GM19351 (cell line): ENCODE data around the gene RBM20.
"Not testable (repeated sequence)": the region's sequence is repeated elsewhere in the genome, so short reads cannot be mapped to it uniquely, and the experiment has no call there.

ENCODE experiments used
- ATAC-seq: cut with Tn5 transposase; IDR thresholded peaks from one replicate; pipeline ENCODE4 v1.9.1; 2021; ENCODE audit warnings: mild to moderate bottlenecking, moderate library complexity; ENCODE audit not compliant: unreplicated experiment

The RBM20 gene

DNA sequence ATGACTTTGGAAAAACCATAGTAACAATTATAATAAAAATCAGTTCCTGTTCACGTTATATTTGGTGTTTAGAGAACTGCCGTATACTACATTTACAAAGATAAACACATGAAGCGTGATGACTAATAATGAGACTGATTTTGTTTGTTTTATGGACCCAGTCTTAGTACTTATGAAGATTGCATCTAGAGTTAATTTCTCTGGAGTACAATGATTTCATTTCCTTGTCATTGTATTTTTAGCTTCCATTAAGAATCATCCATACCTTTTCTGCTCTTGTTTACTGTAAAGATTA lies 2.9 kb downstream of the RBM20 start:
- ATAC-seq, result no peak

DNA sequence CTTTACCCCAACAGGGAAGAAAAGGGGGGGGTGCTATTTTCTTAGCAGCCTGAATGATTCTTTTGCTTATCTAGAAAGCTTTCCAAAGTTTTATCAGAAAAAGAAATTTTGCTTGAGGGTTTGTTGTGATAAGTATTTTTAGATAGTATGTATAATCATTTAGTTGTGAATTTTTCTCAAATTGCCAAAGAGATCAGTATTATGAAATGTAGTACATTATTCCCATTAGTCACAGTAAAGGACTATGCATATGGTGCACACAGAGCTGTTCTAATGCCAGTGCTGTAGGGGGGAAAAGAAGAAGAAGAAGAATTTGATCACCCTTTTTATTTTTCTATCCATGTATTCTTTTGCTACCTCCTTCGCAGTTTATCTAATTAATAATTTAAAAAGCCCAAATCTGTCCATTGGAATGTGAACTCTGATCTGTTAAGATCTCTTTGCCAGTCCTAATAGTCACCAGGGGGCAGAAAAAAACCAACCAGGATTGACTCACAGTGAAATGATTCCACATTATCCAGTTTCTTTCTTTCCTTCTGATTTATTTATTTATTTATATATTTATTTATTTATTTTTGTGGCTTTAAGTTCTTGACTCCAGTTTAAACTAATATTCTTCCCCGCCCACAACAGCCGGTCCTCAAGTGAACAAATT lies 4.7 kb downstream of the RBM20 start:
- no peak for ATAC-seq

DNA sequence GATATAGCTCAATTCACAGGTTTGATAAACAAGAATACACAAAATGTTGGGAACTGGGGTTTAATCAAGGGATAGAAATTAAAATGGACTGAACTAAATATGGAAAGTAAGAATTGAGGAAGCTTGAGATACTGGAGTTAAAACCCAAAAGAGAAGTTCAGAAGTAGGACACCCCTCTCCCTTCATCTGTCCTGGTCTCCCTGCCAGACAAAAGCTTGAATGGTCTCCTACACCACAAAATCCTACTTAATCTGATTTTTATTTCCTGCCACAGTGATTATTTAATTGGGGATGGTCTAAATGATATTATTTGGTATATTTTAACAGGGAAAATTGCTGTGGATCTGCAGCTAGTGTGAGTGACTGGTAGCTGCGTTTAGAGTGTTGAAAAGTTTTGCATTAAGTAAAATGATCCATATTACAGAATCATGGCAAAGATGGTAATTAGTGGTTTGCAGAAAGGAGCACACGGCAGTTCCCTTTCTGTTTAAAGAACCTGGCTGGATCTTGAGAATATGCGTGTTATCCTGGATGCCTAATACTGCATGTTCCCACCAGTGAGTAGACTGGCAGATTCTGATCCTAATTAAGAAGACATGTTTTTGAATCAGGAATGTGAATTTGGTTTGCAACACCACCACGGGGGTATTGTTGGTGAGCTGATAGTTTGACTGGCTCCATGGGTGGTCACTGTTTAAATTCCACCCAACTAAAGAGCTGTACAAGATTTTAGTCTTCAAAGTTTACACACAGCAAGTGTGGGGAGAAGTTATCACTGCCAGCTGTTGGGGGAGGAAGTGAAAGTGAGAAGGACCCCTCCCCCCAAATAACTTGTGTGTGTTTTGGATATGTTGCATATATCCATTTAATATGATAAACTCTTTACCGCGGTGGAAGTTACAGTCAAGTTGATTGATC lies 5.5 kb downstream of the RBM20 start:
- ATAC-seq, result no peak

DNA sequence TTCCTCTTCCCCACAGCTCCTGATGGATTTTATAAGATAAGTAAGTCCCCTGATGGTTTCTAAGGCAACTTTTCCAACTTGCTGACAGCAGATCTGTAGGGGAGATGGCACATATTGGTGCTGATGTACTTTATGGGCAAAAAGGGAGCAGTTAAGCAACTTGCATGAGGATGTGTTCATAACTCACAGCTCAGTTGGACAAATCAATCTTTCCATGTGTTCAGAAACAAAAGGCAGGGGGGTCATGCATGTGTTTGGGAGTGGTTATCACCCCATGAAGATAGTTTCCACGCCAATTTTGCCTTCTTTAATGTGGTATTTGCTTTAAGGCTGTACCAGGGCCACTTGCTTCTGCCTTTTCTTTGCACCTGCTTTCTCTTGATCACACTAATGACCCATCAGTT lies 6.1 kb downstream of the RBM20 start:
- ATAC-seq, result no peak

- ATAC-seq, result peak; percentile 92
Observed at GRCh38 chr10:110651044-110651958, 7.2 kb downstream of the RBM20 start.

DNA sequence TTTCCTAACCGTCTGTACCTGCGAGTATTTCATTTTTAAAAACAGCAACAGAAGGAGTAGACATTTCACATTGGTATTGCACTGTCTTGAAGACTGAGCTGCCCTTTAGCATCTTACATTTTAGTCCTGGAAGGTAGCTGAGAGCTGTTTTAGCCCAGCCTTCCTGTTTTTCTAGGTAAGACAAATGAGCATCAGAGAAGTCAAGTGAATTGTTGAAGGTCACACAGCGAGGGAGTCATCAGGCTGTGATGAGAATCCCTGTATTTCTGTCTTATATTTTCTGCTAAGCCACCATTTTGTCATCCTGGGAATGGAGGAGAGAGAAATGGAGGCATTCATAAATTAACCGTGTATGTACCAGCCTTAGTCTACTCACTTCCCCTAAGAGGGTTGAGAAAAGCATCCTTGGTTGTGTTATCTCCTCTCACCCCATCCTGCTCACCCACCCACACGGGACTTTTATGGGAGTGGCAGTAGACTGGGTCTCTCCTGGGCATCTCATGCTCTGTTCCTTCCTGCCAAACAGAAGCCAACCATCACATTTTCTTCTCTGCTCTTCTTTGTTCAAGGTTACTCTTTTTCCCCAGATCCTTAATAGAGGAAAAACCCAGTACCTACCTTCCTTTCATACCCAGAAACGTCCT lies 8.5 kb downstream of the RBM20 start:
- ATAC-seq, result no peak

- no peak for ATAC-seq
Observed at GRCh38 chr10:110655320-110655719, 11.2 kb downstream of the RBM20 start.

- no peak for ATAC-seq
Observed at GRCh38 chr10:110656612-110657011, 12.5 kb downstream of the RBM20 start.

- no peak for ATAC-seq
Observed at GRCh38 chr10:110657973-110658691, 14.0 kb downstream of the RBM20 start.

DNA sequence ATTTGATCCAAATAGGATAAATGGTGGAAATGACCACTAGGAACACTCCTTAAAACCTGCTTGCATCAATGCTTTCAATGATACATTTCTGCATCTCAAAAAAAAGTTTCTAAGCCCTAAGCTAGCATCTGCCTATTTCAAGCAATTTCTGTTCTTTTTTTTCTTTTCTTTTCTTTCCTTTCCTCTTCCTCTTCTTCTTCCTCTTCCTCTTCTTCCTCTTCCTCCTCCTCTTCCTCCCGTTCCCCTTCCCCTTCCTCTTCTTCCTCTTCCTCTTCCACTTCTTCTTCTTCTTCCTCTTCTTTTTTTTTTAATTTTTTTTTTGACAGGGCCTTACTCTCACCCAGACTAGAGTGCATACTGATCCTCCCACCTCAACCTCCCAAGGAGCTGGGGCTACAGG lies 15.4 kb downstream of the RBM20 start:
- no peak for ATAC-seq

GRCh38 chr10:110660289-110660688 lies 16.2 kb downstream of the RBM20 start:
- ATAC-seq, result not testable (repeated sequence)

DNA sequence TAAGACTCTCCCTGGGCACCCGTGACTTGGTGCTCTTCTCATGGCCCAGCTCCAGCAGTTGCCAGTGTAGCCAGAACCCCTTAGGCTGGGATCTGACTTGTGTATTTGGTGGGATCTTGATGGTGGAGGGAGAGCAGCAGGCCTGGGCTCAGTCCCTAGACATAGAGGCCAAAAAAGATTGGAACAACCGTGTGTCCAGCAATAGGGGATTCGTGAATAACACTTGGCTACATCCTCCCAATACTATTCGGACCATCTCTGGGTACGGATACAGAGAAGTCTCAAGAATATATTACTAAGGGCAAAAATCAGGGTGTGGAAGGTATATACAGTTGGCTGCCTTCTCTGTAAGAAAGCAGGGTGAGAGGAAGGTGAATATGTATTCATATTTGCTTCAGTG lies 17.2 kb downstream of the RBM20 start:
- no peak for ATAC-seq

DNA sequence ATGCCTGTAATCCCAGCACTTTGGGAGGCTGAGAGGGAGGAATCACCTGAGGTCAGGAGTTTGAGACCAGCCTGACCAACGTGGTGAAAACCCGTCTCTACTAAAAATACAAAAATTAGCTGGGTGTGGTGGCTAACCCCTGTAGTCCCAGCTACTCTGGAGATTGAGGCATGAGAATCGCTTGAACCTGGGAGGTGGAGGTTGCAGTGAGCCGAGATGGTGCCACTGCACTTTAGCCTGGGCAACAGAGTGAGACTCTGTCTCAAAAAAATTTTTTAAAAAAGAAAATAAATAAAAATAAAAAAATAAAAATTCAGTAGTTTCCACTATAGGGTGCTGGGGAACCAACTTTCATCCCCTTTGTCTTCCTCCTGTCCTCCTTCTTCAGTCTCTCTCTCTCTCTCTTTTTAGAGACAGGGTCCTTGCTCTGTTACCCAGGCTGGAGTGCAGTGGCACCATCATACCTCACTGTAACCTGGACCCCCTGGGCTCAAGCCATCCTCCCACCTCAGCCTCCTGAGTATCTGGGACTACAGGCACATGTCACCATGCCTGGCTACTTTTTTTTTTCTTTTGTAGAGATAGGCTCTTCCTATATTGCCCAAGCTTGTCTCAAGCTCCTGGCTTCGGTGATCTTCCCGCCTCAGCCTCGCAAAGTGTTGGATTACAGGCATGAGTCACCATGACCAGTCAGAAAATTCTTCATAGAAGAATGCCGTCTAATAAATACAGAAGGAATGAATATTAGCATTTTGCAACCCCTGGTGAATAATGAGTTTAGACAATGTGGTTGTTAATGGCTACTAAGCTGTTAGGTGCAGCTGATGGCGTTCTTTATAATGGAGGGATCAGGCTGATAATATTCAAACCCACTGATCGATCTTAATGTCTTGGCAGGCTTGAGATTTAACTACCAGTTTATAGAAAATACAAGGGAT lies 20.6 kb downstream of the RBM20 start:
- ATAC-seq, result no peak

- ATAC-seq, result not testable (repeated sequence)
Observed at GRCh38 chr10:110666259-110666658, 22.1 kb downstream of the RBM20 start.

DNA sequence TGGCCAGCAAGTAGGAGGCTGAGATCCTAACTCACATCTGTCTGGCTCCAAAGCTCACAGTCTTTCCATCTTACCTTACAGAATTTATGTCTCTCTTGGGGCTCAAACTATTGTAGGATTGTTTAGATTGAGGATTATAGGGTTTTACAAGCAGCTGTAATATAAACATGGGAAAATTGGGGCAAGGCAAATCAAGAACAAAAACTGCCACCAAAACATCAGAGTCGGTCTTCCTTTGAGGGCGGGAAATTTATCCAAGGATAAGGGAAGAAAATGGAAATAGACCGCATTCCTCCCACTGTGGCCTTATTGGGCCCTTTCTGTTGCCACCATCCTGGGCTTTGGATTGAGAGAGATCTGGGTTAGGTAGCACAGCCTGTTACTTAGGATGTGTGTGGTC lies 22.5 kb downstream of the RBM20 start:
- ATAC-seq, result no peak

DNA sequence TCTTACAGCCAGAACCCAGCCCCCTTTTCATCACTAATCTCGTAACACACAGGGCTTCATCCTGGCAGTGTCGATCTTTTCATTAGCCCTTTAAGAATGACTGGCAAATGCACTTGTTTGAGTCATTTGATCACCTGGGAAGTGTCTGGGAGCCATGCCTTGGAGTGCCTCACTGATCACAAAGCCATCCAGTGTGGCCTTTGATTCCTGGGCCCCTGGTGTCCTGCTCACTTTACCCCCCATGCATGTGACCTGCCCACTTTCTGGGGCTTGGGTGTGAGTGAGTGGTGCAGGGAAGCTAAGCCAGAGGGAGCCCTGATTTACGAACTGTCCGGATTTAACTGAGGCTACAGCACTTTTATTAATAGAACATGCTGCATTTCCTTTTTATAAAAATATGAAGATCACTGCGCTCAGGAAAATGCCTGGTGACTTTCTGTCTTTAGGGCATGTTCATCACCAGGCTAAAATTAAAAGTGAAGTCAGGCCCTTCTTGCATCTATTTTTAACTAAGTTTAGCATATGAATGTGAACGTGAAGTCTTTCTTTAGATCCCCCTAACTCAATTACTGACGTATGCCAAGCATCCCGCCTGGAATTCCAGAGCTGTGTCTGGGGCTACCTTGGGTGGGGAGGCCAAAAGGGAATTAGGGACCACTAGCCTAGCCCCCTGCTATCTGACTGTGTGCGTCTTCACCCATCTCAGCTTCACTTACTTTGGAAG lies 23.6 kb downstream of the RBM20 start:
- no peak for ATAC-seq

DNA sequence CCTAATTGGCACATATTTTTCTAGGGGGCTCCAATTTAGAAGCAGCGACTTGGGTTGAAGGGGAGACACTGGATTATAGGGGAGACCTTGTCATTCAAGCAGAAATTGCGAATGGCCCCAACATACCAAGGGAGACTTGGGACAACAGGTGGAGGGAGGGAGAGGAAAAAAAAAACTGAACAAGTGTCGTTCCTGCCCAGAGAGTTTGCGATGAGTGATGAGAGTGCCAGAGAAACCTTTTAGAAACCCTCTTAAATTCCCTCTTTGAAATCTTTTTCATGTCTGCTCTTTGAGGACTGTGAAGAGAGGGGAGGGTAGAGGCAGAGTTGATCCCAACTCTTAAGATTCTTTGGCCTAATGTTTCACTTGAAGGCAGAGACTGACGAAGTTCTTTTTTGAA lies 24.3 kb downstream of the RBM20 start:
- ATAC-seq, result no peak

DNA sequence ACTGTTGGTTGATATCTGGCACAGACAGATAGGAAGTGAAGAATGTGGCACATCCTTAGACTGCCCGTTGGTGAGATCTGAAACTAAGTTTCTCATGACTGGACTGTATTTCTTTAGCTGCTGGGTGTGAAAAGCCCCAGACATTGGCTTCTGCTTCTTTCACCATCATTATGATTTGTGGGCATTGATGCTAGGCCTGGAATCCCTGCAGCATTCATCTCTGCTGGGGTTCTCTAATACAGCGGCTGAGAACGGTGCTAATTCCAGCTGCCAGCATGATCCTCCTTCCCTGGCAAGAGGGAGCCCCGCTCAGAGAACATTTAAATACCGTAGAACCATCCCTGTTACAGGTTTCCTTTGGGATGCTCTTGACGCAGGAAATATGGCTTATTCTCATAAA lies 26.2 kb downstream of the RBM20 start:
- no peak for ATAC-seq
